Medulla oblongata (tissue), 1 donor: ENCODE results near the gene ANKRD12.
A peak's percentile ranks its signal among the peaks of the same experiment; 100 is the strongest.

Source experiments
- DNase-seq: peaks from one replicate; pipeline ENCODE4 v3.0.0-alpha.2; 2015; ENCODE audit errors: extremely low spot score

The ANKRD12 gene

DNA sequence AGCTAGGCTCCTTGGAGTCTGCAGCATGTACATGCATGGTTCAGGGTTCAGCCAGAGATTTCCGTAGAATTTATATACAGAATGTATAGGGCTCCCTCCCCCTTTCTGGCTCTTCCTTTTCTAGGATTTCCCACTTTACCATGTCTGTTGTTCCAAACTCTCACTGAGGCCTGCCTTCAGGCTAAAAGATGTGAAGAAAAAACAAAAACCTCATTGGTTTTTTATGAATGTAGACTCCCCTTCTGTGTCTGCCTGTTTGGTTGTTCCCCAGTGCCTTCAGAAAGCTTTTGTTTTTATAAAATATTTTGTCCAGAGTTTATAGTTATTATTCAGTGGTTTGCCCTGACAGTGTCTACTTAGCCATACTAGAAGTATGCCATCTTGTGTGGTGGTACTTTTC, 30.5 kb upstream of the ANKRD12 start:
- DNase-seq, result no peak

DNA sequence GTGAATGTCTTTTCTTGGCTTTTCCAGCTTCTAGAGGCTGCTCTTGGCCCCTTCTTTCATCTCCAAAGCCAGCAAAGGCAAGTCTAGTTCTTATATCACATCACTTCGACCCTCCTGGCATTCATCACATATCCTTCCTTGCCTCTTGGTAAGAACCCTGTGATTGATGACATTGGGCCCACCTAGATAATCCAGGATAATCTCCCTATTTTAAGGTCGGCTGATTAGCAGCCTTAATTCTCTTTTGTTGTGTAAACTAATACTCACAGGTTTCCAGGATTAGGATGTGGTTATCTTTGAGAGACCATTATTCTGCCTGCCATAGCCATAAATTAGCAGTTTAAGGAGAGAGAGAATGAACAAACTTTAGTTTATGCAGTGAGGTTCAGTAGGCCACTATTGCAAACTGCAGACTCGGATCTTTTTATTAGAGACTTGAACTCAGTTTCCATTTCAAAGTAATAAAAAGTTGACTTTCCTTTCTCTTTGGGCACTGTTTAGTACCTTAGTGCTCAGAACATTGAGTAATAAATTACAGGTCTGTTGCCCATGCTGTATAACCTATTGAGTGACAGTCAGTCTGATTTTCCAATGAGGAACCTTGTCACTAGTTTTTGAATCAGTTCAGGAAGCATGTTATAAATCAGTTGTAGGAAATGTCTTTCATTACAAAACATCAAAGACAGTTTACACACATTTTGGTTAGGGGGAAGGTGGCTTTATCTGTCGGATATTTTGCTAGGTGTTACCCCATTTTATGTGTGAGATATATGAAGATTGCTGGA, 29.6 kb upstream of the ANKRD12 start:
- no peak for DNase-seq

DNA sequence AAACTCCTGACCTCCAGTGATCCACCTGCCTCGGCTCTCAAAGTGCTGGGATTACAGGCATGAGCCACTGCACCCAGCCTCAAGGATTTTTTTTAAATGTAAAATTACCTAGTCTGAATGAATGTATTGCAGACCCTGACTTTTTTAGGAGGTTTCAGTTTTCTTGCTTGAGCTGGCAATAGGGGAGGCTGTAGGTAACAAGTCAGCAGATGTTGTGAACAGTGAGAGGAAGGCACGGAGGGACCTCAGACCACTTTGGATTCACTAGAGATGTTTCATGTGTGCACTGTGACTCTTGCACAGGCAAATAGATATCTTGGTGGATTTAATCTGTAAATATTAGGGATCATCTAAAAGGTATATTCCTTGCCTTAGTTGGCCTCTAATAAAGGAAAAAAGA, 27.7 kb upstream of the ANKRD12 start:
- DNase-seq, result no peak

DNA sequence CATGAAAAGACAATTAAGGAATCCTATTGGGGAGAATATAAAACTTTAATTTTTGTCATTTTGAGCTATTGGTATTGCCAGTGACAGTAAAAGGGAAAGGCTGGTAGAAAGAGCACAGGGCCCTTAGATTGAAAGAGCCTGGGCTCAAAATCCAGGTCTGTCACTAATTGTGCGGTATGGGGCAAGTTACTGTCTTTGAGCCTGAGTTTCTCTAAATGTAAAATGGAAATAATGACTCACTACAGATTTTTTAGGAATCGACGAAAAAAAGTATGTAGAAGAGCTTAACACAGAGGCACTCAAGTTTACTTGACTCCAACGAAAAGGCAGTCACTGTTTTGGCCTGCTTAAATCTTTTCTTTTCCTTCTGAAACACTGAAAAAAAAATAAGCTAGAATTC, 27.1 kb upstream of the ANKRD12 start:
- DNase-seq, result no peak

DNA sequence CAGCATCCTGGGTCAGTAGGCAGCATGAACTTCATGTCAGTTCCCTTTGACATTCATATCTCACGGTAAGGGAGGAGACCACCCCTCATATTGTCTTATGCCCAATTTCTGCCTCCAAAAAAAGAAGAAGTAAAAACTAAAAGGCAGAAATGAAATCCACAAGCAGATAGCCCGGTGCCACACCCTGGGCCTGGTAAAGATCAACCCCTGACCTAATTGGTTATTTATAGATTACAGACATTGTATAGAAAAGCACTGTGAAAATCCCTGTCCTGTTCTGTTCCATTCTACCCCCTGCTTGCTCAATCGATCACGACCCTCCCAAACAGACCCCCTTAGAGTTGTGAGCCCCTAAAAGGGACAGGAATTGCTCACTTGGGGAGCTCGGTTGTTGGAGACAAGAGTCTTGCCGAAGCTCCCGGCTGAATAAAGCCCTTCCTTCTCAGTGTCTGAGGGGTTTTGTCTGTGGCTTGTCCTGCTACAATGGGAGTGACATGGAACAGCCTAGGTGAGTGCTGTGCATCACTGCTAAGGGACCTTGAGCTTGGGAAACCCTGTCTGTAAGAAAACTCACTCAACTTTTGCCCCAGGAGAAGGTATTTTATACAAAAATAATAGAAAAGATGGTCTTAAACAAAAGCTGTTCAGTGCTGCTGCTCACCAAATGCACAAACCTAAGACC, 23.0 kb upstream of the ANKRD12 start:
- no peak for DNase-seq

DNA sequence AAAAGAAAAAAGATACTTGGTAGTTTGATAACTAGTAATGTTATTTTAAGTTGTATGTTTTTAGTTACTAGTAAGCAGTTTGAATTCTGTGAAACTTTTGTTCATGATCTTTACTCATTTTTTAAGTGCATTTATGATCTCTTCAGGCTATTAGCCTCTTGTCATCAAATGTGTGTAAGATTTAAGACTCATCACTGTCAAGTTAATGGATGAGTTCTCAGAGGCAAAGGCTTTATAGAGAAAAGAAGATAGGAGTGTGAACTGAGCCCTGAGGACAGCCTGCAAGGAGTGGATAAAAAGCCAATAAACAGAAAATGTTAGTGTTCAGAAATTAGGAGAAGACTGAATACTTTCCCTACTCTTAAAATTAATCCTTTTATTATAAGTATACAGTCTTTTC, 20.6 kb upstream of the ANKRD12 start:
- DNase-seq, result no peak

DNA sequence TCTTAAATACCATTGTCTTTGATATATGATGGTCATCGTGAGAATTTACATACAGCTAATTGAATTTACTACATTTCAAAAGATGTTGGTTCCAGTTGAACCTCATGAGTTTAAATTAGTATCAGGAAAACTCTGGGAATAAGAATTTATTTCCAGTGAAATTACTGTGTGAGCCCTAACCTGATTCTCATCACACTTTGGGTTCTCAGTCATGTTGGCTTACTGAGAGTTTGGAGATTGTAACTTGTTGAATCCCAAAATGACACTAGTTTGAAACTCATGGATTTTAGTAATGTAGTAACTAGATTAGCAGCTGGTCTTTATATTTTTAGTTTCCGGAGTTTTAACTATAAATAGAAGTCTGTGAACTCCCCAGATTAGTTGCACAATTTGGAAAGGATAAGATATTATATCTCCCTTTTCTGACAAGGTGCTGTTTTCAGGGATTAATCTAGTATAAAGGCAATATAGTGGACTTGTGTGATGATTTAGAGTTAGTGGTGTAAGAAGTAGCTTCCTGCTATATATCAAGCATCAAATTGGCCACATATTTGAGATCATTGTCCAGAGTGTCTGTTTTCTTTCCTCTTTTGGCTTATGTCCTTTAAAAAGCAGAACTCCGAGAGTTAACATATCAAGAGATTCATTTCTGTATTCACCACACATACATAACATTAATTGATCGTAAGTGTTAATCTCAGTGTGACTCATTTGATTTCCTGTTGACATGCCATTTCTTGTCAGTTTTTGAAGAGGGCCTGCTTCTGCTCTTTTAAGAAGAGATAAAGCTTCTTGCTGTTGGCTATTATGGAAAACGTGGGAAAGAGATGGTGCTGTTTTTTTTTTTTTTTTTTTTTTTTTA, 18.4 kb upstream of the ANKRD12 start:
- no peak for DNase-seq

DNA sequence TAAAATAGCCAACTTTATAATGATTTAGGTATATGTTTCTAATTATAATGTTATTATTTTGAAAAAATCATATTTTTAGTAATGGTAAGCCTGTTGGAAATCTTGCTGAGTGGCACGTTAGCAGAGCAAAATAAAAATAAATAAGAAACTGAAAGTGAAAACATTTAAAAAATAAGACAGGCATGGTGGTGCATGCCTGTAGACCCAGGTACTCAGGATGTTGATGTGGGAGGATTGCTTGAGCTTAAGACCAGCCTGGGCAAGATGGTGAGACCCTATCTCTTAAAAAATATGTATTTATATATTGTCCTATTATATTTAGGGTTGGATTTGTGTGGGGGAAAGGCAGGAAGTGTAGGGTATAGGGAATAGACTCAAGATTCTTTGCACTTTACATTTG, 15.8 kb upstream of the ANKRD12 start:
- DNase-seq, result no peak

DNA sequence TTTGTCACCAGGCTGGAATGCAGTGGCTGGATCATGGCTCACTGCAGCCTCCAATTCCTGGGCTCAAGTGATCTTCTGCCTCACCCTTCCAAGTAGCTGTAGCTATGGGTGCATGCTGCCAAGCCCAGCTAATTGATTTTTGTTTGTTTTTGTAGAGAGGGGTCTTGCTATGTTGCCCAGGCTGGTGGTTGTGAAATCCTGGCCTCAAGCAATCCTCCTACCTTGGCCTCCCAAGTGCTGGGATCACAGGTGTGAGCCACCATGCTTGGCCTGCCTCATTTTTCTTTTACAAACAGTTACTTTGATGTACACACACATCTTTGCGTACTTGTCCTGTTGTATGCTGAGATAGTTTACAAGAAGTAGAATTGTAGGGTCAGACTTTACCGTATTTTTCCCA, 13.1 kb upstream of the ANKRD12 start:
- no peak for DNase-seq

DNA sequence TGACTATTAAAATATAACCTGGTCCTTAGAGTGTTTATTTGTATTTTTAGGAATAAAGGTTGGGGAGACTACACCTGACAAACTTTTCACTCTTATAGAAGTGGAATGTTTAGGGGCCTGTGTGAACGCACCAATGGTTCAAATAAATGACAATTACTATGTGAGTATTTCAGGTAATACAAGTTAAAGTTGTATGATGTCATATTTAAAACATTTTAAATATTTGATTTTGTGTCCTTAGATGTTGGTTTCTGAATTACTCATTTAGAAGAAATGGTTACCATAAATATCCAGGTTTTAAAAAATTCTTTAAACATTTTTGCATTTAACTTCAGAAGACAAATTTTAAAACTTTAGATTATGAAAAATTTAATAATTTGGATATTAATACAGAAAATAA, 11.8 kb upstream of the ANKRD12 start:
- DNase-seq, result no peak

DNA sequence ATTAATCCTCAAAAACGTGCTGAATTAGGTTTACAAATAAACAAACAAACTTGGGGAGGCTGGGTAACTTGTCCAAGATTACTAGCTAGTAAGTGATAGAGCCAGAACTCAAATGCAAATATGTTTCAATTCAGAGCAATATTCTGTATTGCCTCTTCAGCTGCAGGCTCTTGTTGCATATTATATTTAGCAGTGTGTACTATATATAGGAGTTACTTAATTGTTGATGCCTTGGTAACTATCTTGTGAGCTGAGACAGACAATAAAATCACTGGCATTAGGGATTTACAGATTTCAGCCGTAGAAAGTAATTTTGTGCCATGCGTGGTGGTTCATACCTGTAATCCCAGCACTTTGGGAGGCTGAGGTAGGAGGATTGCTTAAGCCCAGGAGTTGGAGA, 10.2 kb upstream of the ANKRD12 start:
- no peak for DNase-seq

DNA sequence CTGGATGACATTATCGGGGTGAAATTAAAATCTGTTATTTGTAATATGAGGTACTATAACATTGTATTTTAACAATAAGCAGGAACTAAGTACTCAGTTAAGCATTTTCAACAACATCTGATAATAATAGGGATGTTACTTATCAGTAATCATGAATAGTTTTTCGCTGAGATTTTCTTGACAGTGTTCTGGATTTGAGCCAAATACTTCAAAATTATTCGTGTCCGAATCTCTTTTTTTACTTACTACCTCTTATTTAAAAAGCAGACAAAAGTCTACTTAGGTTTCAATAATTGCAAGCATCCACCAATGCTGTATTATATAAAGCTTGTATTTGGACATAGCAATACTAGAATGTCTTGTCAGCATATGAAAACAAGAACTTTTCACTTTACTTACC, 6.4 kb upstream of the ANKRD12 start:
- no peak for DNase-seq

DNA sequence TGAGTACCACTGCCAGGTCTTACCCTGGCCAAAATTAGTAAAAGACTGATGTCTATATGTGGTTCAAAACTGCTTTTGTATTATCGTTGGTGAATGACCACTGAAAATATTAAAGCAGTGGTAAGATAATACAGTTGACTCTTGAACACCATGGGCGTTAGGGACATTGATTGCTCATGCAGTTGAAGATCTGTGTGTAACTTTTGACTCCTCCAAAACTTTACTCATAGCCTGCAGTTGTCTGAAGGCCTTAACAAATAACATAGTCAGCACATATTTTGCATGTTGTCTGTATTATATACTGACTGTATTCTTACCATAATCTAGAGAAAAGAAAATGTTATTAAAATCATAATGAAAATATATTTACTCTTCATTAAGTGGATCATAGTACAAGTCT, 5.8 kb upstream of the ANKRD12 start:
- no peak for DNase-seq

DNA sequence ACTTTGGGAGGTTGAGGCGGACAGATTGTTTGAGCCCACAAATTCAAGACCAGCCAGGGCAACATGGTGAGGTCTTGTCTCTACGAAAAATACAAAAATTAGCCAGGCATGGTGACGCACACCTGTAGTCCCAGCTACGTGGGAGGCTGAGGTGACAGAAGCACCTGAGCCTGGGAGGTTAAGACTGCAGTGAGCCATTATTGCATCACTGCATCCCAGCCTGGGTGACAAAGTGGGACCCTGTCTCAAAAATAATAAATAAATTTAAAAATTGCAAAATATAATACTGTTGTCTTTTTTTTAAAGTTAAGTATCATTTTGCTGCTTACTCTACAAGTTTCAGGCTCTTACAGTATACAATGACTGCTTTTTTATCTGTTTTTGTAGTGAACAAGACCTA, 4.0 kb upstream of the ANKRD12 start:
- no peak for DNase-seq

DNA sequence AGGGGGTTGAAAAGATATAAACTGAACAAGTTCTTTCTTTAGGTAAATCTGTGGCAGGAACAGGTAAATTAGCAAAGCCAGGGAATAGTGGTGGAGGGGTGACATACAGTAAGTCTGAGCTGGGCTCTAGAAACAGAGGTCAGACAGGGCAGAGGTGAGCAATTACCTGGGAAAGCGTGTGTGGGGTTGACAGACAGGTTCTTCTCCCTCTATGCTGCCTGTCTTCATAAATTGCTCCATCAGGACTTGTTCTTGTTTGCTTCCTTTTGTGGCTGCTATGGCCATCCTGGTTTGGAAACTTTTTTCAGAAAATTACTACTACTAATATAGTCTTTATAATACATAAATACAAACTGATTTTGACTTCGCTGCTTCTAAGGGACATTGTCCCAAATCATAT, 3.4 kb upstream of the ANKRD12 start:
- no peak for DNase-seq

DNA sequence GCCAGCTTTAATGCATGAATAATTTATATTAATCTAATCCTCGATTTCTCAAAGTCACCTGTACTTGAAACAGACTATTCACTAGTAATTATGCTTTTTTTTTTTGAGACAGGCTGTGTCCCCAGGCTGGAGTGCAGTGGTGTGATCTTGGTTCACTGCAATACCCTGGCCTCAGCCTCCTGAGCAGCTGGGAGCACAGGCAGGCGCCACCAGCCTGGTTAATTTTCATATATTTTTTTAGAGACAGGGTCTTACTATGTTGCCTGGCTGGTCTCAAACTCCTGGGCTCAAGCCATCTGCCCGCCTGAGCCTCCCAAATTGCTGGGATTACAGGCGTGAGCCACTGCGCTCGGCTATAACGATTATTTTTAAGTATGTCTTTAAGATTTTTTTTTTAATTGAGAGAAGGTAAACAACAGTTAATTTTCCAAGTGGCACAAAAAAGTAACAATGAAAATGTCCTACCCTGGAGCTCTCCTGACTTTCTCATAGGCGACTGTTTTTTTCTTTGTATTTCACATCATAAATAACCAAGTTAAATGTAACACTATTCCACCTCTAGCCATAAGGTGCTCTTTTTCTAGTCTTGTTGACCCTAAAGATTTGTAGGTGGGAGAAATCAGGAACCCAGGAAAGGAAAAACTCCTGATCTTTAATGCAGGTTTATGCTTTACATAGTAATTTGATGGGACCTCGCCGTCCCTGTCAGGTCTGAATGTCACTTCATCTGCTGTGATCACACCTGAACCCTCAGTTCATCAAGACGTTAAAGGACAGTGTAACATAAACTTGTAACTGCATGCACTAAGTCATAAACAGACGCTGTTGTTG, 1.3 kb upstream of the ANKRD12 start:
- no peak for DNase-seq

DNA sequence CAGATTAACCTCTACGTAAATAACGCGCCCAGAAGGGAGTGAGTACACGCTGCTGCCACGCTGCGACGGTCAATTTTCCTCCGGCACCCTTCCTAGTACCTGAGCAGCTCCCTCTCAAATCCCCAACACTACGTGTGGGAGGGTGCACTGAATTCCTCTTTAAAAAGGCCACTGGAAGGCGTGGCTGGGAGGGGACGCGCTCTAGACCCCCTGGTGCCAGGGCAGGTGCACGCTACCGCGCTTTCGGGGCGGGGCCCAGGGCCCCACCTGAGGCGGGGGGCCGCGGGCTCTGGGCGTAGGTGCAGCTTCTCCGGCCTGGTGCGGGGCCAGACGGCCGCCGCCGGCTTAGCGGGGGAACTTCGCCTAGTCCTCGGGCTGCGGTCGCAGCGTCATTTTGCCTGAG, 668 bp upstream of the ANKRD12 start:
- DNase-seq, result no peak

DNA sequence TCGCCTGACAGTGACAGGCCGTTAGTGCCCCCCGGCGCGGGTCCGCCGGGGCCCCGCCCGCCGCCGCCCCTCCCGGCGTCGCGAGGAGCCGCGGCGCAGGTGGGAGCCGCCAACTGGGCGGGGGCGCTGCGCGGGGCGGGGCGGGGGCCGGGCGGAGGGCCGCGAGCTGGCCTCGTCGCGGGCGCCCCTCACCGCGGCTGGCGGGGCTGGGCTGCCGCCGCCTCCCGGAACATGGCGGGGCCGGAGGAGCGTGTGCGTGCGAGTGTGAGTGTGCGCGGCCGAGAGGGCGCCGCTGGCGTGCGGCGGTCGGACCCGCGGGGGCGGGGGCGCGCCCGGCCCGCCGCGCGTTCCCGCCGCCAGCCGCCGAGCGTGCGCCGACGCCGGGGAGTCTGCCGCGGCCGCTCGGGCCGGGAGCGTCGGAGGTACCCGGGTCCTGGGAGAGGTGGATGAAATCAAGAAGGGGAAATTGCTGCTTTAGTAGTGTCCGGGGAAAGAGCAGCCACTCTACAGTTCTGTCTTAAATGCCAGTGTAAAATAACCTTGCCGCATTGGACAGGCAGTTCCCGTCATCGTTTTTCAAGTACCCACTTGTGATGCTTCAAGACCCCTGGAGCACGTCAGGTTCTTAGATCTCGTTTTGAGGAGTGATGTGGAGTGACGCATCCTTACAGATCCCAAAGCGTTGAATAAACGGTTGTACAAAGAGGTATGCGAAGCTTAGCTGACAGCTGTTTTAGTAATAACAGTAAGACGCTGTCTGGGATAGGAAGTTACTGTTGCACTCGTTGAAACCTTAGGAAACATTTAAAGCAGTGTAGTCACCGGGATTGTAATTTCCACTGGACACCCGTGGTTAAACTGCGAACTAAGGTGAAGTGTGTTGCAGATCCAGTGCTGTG, 836 bp downstream of the ANKRD12 start:
- DNase-seq, result peak; percentile 66

DNA sequence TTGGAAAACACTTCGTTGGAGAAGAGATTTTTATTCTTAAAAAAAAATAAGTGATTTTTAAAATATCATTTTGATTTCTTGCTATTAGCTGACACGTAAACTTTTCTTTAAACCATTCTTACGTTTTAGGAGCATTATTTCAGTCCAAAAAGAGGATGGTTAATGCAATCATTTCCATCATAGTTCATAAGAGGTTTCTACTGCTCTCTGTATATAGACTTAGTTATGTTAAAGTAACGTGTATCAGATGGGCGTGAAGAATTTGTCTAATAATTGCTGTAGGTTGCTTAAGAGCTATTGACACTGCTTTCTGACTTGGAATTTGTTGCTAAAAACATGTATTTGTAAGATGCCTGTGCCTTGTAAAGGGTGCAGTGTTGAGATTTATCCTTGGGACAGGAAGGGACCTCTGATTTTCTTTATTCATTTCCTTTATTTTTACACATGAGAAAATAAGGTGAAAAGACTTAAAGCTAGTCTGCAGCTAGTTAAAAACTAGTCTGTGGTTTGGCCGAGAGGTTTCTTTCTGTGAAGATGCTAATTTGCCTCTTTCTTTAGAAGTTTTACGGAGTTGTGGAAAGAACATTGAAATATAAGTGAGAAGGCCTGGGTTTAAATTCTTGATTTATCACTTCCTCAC, 2.9 kb downstream of the ANKRD12 start:
- no peak for DNase-seq

DNA sequence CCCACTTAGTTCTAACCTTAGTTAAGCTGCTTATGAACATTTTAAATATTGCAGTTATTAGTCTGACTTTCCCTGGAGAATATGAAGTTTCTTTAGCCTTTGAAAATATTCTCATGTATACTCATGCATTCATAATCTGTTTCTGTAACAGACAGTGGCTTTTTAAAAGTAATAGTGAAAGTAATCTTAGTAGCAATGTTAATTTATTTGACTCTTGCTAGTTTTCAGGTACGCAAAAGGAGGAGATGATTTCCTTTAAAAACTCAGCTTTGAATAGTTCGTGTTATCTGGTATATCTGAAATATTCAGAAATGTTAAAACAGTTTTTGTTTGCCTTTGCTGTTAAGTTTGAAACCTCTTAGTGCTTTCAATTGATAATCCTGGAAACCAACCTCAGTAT, 3.8 kb downstream of the ANKRD12 start:
- no peak for DNase-seq
